Aortic smooth muscle cell (primary cell): ENCODE data around the gene ZNF219. TPM values are rescaled to one million over a fixed set of nuclear protein-coding genes. Genes with fewer than 3 reads are reported as not detected.

ENCODE experiments used
- total RNA-seq: library from RNA; depleted of rRNA; stranded (reverse); fragments of >200 nt; gene quantifications from 2 replicates; pipeline ENCODE4 v1.2.3, GENCODE V29; 2014

ZNF219 gene
- total RNA-seq = 3.5 and 4.2 TPM in 2 replicates

DNA sequence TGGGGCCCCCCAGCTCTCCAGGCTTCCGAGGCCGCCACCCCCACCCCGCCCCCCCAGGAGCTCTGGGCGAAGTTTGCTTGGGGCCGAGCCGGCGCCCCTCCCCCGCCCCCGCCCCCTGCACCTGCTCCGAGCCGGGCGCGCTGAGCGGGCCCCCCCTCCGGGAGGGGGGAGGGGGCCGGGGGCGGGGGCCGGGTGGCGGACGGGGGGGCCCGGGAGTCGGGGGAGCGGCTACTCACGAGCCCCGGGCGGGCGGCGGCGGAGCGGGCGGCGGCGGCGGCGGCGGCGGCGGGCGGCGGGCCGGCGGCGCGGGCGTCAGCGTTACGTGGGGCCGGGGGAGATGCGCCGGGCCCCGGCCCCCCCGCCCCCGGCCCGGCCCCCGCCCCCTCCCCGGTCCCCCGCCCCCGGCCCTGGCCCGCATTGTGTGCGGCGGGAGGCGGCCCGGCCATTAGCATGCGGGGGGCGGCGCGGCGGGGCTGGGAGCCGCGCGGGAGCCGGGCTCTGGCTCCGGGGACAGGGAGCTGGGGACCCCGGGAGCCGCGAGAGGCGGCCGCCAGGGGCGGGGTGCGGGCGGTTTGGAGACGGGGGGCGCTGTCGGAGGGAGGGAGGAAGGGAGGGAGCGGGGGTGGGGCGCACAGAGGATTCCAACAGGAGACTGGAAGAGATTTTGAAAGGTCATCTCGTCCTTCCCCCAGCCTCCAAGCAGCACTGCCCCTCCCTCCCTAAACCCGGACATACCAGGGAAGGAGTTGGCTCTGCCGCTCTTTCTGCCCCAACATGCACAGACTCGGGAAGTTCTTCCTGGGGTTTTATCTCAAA, at the start of gene ZNF219:
ZNF219 (minus strand) TSS at position 580 of the 816 bp plus-strand sequence. CDS start 5,064 bp downstream, outside the sequence.

DNA sequence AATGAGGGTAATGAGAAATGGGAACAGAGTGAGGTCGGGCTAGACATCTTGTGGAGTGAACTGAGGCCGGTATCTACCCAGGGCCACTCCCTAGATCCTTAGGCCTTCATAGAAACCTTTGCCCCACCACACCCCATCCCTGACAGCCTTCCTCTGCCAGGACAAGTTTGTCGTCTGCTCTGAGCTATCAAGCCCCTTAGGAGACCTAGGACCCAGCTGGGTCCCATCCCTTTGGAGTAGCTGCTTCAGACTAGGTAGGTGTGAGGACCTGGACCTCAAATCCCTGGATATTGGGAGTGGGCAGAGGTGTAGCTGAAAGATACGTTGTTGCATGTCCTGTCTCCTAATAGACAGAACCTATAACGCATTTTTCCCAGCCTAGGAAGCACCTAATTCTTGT, 2.5 kb upstream of the ZNF219 start, which contains the start of gene TMEM253:
TMEM253 (plus strand) TSS at position 136 of the 400 bp plus-strand sequence. CDS start 278 bp downstream, outside the sequence.

DNA sequence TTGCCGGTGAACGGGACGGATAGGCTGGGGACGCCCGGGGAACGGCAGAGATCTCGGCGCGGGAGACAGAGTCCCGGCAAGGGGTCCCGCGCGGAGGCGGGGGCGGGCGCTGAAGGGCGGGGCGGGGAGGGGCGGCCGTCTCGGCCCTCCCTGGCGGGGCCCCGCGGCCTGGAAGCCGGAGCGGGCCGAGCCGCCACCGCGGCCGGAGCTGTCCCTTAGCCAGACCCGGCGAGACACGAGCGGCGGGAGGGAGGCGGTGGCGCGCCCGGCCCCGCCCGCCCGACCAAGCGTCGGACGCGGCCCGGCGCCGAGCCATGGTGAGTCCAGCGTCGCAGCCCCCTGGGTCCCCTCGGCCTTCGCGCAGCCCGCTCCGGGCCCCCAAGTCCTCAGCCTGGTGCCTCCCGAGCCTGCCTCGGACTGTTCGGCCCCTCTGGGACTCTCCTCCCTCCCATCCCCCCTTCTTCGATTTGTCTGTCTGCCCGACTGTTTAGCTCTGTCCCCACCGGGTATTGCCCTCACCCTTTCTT, 28.3 kb downstream of the ZNF219 start, which contains the start of gene ARHGEF40:
ARHGEF40 (plus strand) TSS at position 222 of the 527 bp plus-strand sequence; CDS start at position 315, 93 bp downstream.

GRCh38 chr14:21057803-21058675, 40.4 kb downstream of the ZNF219 start, which contains the start of gene RNASE8:
Gene RNASE8, plus strand, starts transcription at chr14:21057822. Its CDS starts 71 bp downstream, at chr14:21057893.

GRCh38 chr14:21041676-21042433, 56.6 kb downstream of the ZNF219 start, which contains the start of gene RNASE7:
Gene RNASE7, plus strand, starts transcription at chr14:21042362. Its CDS starts 631 bp downstream, at chr14:21042993.

Other genes starting within 250 kb of the ZNF219 start
- not detected in 2 replicates for gene RNASE3, start 207.3 kb downstream of the ZNF219 start, total RNA-seq
- gene RNASE2, start 143.2 kb downstream of the ZNF219 start, total RNA-seq = not detected in 2 replicates
- 23.1 and 23.2 TPM in 2 replicates for gene METTL17, start 108.7 kb downstream of the ZNF219 start, total RNA-seq
- gene SLC39A2, start 99.4 kb downstream of the ZNF219 start, total RNA-seq = not detected in 2 replicates
- 0.12 and 0.40 TPM in 2 replicates for gene NDRG2, start 73.6 kb downstream of the ZNF219 start, total RNA-seq
- not detected in 2 replicates for gene TPPP2, start 68.4 kb downstream of the ZNF219 start, total RNA-seq
- not detected in 2 replicates for gene RNASE13, start 63.8 kb downstream of the ZNF219 start, total RNA-seq
- not detected in 2 replicates for gene RNASE7, start 56.3 kb downstream of the ZNF219 start, total RNA-seq
- not detected in 2 replicates for gene RNASE8, start 40.8 kb downstream of the ZNF219 start, total RNA-seq
- gene ARHGEF40, start 28.4 kb downstream of the ZNF219 start, total RNA-seq = 32.0 and 33.3 TPM in 2 replicates
- 0.12 and 0.26 TPM in 2 replicates for gene TMEM253, start 2.4 kb upstream of the ZNF219 start, total RNA-seq
- gene OR5AU1, start 57.4 kb upstream of the ZNF219 start, total RNA-seq = not detected in 2 replicates
- gene HNRNPC, start 170.8 kb upstream of the ZNF219 start, total RNA-seq = 591 and 671 TPM in 2 replicates
- not detected in 2 replicates for gene RPGRIP1, start 181.4 kb upstream of the ZNF219 start, total RNA-seq